Nucleus accumbens (tissue), 56 donors: ENCODE results near the gene DENND5B.
A peak's percentile ranks its signal among the peaks of the same experiment; 100 is the strongest.
"Not testable (repeated sequence)": the region's sequence is repeated elsewhere in the genome, so short reads cannot be mapped to it uniquely, and the experiment has no call there.

Source experiments
- DNase-seq, 56 donors: peaks; one replicate each; lab custom pipeline; 2025; lab: John Stamatoyannopoulos, UW

DENND5B gene

GRCh38 chr12:31390991-31391390 is 199.9 kb downstream of the DENND5B start:
- peak in 2 of 56 donors; percentile 5 to 22 for DNase-seq

- DNase-seq: no peak
Observed at GRCh38 chr12:31388713-31389112, 202.2 kb downstream of the DENND5B start.

- peak in 2 of 56 donors; percentile 2 to 3 for DNase-seq
Observed at GRCh38 chr12:31387466-31387865, 203.5 kb downstream of the DENND5B start.

- DNase-seq: no peak
Observed at GRCh38 chr12:31387011-31387410, 203.9 kb downstream of the DENND5B start.

- DNase-seq: no peak
Observed at GRCh38 chr12:31386364-31386777, 204.6 kb downstream of the DENND5B start.

GRCh38 chr12:31377210-31377609 is 213.7 kb downstream of the DENND5B start:
- not testable (repeated sequence) for DNase-seq

- DNase-seq: not testable (repeated sequence)
Observed at GRCh38 chr12:31375422-31375821, 215.5 kb downstream of the DENND5B start.

GRCh38 chr12:31371256-31371620 is 219.7 kb downstream of the DENND5B start:
- DNase-seq: no peak

GRCh38 chr12:31370531-31371255 is 220.2 kb downstream of the DENND5B start:
- DNase-seq: no peak

GRCh38 chr12:31369712-31370521 is 221.0 kb downstream of the DENND5B start:
- DNase-seq: no peak

- no peak for DNase-seq
Observed at GRCh38 chr12:31368666-31369361, 222.1 kb downstream of the DENND5B start.

GRCh38 chr12:31366104-31366621 is 224.8 kb downstream of the DENND5B start:
- no peak for DNase-seq

- no peak for DNase-seq
Observed at GRCh38 chr12:31363831-31364230, 227.1 kb downstream of the DENND5B start.

- no peak for DNase-seq
Observed at GRCh38 chr12:31363416-31363809, 227.5 kb downstream of the DENND5B start.

- DNase-seq: peak in 2 of 56 donors; percentile 10 to 33
Observed at GRCh38 chr12:31362759-31363415, 228.0 kb downstream of the DENND5B start.

GRCh38 chr12:31362115-31362758 is 228.7 kb downstream of the DENND5B start:
- DNase-seq: peak in 3 of 56 donors; percentile 3 to 7 (median 7)

GRCh38 chr12:31361730-31362114 is 229.2 kb downstream of the DENND5B start:
- DNase-seq: no peak

- DNase-seq: no peak
Observed at GRCh38 chr12:31355747-31356107, 235.2 kb downstream of the DENND5B start.

GRCh38 chr12:31353750-31354708 is 236.9 kb downstream of the DENND5B start:
- DNase-seq: peak in 15 of 56 donors; percentile 3 to 33 (median 6)
